GM13977 (cell line): ENCODE measurements around the gene HK2.

Experiments
- DNase-seq: peaks from one replicate; pipeline ENCODE4 v3.0.0; 2012; ENCODE audit warnings: low spot score
- CTCF ChIP-seq: IDR thresholded peaks from 2 replicates; pipeline ENCODE4 v1.5.1; 2012; ENCODE audit warnings: mild to moderate bottlenecking, control low read depth; ENCODE audit not compliant: insufficient read depth; ENCODE audit errors: extremely low read depth, missing control alignments
- in situ Hi-C: fragments of 300-500 bp; cut with MboI; formaldehyde crosslinking; loops from one replicate; pipeline ENCODE4 v1.12.0; 2022; ENCODE audit warnings: low sequenced_read_pairs, low pct_unique_long_range_greater_than_20kb, mixed read lengths, inconsistent platforms; ENCODE audit not compliant: unreplicated experiment

Gene HK2

DNA sequence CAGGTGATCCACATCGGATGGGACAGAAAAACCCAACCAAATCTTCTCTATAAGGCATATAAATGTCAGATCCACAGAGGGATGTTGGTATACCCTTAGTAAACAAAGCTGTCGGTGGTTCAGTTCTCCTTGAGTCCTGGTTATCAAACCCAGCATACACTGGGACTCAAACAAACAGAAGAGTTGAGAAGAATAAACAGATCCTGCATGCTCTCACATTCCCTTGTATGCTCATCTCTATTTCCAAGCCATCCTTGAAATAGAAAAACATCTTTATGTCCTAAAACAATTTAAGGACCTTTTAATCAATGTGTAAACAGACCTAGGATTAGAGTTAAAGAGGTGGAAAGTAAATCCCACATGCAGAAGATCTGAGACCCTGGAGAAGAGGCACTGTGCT, 19.8 kb upstream of the HK2 start:
- DNase-seq: no peak
- in situ Hi-C loops: no loop called here
- TF ChIP-seq CTCF: no peak

DNA sequence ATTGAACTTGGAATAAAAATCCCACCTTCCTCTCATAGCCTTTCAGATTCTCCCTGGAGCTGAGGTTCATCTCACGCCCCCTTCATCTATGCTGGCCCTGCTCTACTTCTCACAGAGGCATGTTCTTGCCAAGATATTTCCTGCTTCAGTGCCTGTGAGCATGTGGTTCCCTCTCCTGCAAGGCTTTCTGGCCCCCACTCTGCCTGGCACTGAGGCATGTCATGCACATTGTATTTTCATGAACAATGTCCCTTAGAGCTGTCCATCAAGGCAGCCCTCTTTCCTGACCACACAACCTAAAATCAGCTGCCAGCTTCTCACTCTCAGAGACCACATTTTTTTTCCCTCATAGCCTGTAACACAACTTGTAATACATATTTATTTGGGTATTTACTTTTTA, 18.0 kb upstream of the HK2 start:
- no peak for DNase-seq
- no peak for TF ChIP-seq CTCF
- in situ Hi-C loops: no loop called here

- no peak for DNase-seq
- TF ChIP-seq CTCF: no peak
- in situ Hi-C loops: no loop called here
These were observed 17.2 kb upstream of the HK2 start for GRCh38 chr2:74816540-74817303.

DNA sequence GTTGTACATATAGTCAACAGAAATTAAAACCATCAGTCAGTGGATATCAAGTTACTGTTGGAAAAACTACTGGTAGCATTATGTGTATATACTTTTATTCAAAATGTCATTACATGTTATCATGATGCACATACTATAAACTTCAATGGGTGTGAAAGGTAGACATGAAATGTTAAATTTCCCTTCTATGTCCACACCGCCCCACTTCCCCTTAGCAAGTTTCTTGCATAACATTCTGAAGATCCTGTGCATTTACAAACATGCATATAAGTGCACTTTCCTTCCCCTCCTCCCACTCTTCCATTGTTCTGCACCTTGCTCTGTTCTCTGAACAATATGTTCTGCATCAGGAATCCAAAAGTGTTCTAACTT, 16.6 kb upstream of the HK2 start:
- TF ChIP-seq CTCF: no peak
- DNase-seq: no peak
- in situ Hi-C loops: no loop called here

DNA sequence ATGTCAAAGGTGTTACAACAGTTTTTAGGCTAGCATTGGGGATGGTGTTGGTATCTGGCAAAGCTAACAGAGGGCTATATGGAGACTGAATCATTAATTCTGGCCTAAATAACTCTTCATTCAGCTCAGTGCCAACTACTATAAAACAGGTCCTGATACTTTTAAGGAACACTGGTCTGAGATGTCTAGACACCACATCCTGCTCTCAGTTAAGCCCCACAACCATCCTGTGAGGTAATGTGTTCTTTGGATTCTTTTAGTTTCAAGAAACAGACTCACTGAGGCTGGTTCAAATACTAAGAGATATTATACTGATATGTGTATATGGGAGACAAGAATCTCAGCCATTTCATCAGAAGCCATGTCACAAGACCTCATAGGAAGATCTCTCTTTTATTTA, 14.2 kb upstream of the HK2 start:
- in situ Hi-C loops: no loop called here
- DNase-seq: no peak
- no peak for TF ChIP-seq CTCF

DNA sequence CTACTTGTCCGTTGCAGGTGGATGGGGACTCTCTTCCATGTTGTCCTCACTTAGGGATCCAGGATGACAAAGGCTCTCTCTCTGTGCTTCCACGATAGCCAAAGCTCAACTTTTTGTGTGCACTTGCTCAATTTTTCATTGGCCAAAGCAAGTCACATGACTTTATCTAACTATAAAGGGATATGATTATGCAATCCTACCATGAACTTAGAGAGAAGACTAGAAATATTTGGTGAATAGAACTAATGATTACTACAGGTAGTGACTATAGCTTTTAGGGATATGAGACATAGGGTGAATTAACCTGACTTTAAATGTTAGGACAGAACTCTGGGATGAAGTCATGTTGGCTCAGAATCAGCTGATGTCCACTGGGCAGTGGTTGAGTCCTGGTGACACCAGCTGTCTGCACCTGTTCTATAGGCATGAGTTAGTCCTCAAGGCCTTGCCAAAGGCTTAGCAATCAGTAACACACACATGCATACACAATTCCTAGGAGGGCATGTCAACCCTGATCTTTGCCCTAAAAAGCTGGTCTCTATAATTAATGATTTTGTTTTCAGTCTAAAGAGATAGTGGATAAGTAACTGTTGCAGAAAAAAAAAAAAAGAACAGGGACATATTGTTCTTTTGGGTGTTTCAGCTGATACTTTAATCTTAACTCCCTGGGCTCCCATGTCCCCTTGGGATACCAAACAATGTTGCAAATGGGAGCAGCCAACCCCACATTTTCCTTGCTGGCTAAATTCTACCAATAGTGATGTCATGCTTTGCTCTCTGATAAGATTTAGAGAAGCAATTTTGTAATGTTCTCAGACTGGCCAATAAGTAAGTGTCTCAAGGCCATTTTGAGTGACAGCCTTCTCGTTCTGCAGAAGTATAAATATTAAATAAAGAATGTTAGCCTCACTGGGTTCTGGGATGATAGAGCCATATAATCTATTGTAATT, 12.5 kb upstream of the HK2 start:
- TF ChIP-seq CTCF: no peak
- in situ Hi-C loops: no loop called here
- no peak for DNase-seq
